GM21576 (cell line): ENCODE measurements around the gene ERC2.

Experiments
- ATAC-seq: cut with Tn5 transposase; IDR thresholded peaks from one replicate; pipeline ENCODE4 v1.9.1; 2021; ENCODE audit warnings: mild to moderate bottlenecking, moderate library complexity; ENCODE audit not compliant: unreplicated experiment

Gene ERC2

GRCh38 chr3:55634345-55634744 lies 833.9 kb downstream of the ERC2 start:
- ATAC-seq, result no peak

- no peak for ATAC-seq
Observed at GRCh38 chr3:55633333-55633732, 834.9 kb downstream of the ERC2 start.

GRCh38 chr3:55631766-55632331 lies 836.4 kb downstream of the ERC2 start:
- ATAC-seq, result no peak

- no peak for ATAC-seq
Observed at GRCh38 chr3:55630921-55631299, 837.4 kb downstream of the ERC2 start.

- no peak for ATAC-seq
Observed at GRCh38 chr3:55630280-55630920, 837.9 kb downstream of the ERC2 start.

GRCh38 chr3:55629432-55629831 lies 838.8 kb downstream of the ERC2 start:
- ATAC-seq, result no peak

GRCh38 chr3:55626279-55626665 lies 842.0 kb downstream of the ERC2 start:
- no peak for ATAC-seq

GRCh38 chr3:55624238-55624637 lies 844.0 kb downstream of the ERC2 start:
- ATAC-seq, result no peak

GRCh38 chr3:55623786-55624185 lies 844.5 kb downstream of the ERC2 start:
- ATAC-seq, result no peak

GRCh38 chr3:55622733-55623132 lies 845.5 kb downstream of the ERC2 start:
- ATAC-seq, result no peak

GRCh38 chr3:55622116-55622515 lies 846.2 kb downstream of the ERC2 start:
- no peak for ATAC-seq

GRCh38 chr3:55621648-55622047 lies 846.6 kb downstream of the ERC2 start:
- ATAC-seq, result no peak

- no peak for ATAC-seq
Observed at GRCh38 chr3:55621026-55621422, 847.2 kb downstream of the ERC2 start.

GRCh38 chr3:55620351-55621025 lies 847.8 kb downstream of the ERC2 start:
- ATAC-seq, result peak; percentile 73

- ATAC-seq, result no peak
Observed at GRCh38 chr3:55619046-55619808, 849.0 kb downstream of the ERC2 start.

GRCh38 chr3:55617385-55617784 lies 850.9 kb downstream of the ERC2 start:
- ATAC-seq, result no peak

GRCh38 chr3:55616803-55617202 lies 851.5 kb downstream of the ERC2 start:
- ATAC-seq, result no peak

- no peak for ATAC-seq
Observed at GRCh38 chr3:55615694-55616295, 852.5 kb downstream of the ERC2 start.

- no peak for ATAC-seq
Observed at GRCh38 chr3:55615039-55615693, 853.1 kb downstream of the ERC2 start.

GRCh38 chr3:55611121-55611520 lies 857.1 kb downstream of the ERC2 start:
- ATAC-seq, result no peak
